Gastrocnemius medialis (tissue), 4 donors: ENCODE measurements around the gene SLC25A15. TPM values are rescaled to one million over a fixed set of nuclear protein-coding genes. Genes with fewer than 3 reads are reported as not detected.

Source experiments
- ATAC-seq, 2 donors: fragments of 150-250 bp; one replicate each; pipeline ENCODE4 v1.9.1; 2016
- DNase-seq, 2 donors: peaks; one replicate each; pipeline ENCODE4 v3.0.0-alpha.2; 2019
- H3K27ac ChIP-seq, 4 donors: fragments of 200-600 bp; sonication (generic); 1 replicate in 1 of 4; 2 replicates in 3 of 4; pipeline ENCODE4 v1.5.1; 2016 to 2018; ENCODE audit warnings: mild to moderate bottlenecking in 2 of 4, moderate library complexity in 1 of 4
- H3K27me3 ChIP-seq, 3 donors: fragments of 200-600 bp; sonication (generic) in 2 of 3; 1 replicate in 1 of 3; 2 replicates in 2 of 3; pipeline versions ENCODE4 v1.5.1 to v1.6.0; 2016 to 2019; ENCODE audit warnings: mild to moderate bottlenecking in 1 of 3, moderate library complexity in 1 of 3
- H3K36me3 ChIP-seq, 2 donors: fragments of 200-600 bp; sonication (generic) in 1 of 2; one replicate each; pipeline ENCODE4 v1.5.1; 2017 to 2018
- H3K4me1 ChIP-seq, 2 donors: fragments of 200-600 bp; sonication (generic) in 1 of 2; one replicate each; pipeline ENCODE4 v1.5.1; 2016 to 2017; ENCODE audit warnings: mild to moderate bottlenecking in 2 of 2
- H3K4me3 ChIP-seq, 4 donors: fragments of 200-600 bp; sonication (generic) in 3 of 4; 1 replicate in 1 of 4; 2 replicates in 3 of 4; pipeline ENCODE4 v1.5.1; 2016 to 2019; ENCODE audit warnings: mild to moderate bottlenecking in 2 of 4
- H3K9me3 ChIP-seq, 3 donors: fragments of 200-600 bp; sonication (generic) in 2 of 3; 1 replicate in 1 of 3; 2 replicates in 2 of 3; pipeline ENCODE4 v1.5.1; 2016 to 2019
- POLR2A ChIP-seq, 2 donors: fragments of 450-650 bp; IDR thresholded peaks; one replicate each; pipeline ENCODE4 v1.6.1; 2017; ENCODE audit warnings: antibody characterized with exemption in 2 of 2, mild to moderate bottlenecking in 2 of 2, moderate library complexity in 2 of 2
- in situ Hi-C, 4 donors: fragments of 200-750 bp; cut with MboI; loops; one replicate each; pipeline versions ENCODE4 v1.15.0 to v1.8.0; 2017; ENCODE audit warnings: low sequenced_read_pairs in 4 of 4
- intact Hi-C: fragments of 100-400 bp; cut with DNase I; formaldehyde crosslinking; loops from one replicate; pipeline ENCODE4 v1.15.1; 2023; ENCODE audit warnings: low total_unique reads
- total RNA-seq, 4 donors: library from RNA; depleted of rRNA; stranded (reverse); fragments of >200 nt; gene quantifications; one replicate each; pipeline versions ENCODE4 v1.1.0 to v1.2.3, GENCODE V29; 2016
- TF ChIP-seq, protein P1 (sequence below), 5 experiments: fragments of 450-650 bp in 3 of 5; fragments of 200-600 bp in 2 of 5; sonication (generic) in 2 of 5; IDR thresholded peaks in 4 of 5; conservative IDR thresholded peaks in 1 of 5; 1 replicate in 4 of 5; 2 replicates in 1 of 5; pipeline ENCODE4 v1.5.1; 2016 to 2019; ENCODE audit warnings: antibody characterized with exemption in 5 of 5, mild to moderate bottlenecking in 3 of 5, moderate library complexity in 3 of 5

Gene SLC25A15
- total RNA-seq, 4 donors from 2014 or later: 4.3 to 19.3 (median 11.0) TPM

GRCh38 chr13:40803316-40803715 is 13.9 kb downstream of the SLC25A15 start:
- DNase-seq (no peak), ATAC-seq (no peak)
- Histone ChIP-seq H3K36me3 (peaks cover 0 to 28% of the 10 kb centered on the region in 2 donors), H3K4me1 (no peaks in the 10 kb centered on the region), H3K4me3 (no peak overlapping the region), H3K27ac (no peak overlapping the region), H3K9me3 (no peaks in the 10 kb centered on the region), H3K27me3 (no peaks in the 10 kb centered on the region)
- in situ Hi-C loops: no loop called here
- TF ChIP-seq, protein P1, sequence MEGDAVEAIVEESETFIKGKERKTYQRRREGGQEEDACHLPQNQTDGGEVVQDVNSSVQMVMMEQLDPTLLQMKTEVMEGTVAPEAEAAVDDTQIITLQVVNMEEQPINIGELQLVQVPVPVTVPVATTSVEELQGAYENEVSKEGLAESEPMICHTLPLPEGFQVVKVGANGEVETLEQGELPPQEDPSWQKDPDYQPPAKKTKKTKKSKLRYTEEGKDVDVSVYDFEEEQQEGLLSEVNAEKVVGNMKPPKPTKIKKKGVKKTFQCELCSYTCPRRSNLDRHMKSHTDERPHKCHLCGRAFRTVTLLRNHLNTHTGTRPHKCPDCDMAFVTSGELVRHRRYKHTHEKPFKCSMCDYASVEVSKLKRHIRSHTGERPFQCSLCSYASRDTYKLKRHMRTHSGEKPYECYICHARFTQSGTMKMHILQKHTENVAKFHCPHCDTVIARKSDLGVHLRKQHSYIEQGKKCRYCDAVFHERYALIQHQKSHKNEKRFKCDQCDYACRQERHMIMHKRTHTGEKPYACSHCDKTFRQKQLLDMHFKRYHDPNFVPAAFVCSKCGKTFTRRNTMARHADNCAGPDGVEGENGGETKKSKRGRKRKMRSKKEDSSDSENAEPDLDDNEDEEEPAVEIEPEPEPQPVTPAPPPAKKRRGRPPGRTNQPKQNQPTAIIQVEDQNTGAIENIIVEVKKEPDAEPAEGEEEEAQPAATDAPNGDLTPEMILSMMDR (IDR thresholded peaks at IDR 0.05 in 4 of 5, conservative IDR thresholded peaks at IDR 0.05 in 1 of 5): no peak
- TF ChIP-seq POLR2A (IDR thresholded peaks at IDR 0.05): no peak
- intact Hi-C loops: no loop called here

DNA sequence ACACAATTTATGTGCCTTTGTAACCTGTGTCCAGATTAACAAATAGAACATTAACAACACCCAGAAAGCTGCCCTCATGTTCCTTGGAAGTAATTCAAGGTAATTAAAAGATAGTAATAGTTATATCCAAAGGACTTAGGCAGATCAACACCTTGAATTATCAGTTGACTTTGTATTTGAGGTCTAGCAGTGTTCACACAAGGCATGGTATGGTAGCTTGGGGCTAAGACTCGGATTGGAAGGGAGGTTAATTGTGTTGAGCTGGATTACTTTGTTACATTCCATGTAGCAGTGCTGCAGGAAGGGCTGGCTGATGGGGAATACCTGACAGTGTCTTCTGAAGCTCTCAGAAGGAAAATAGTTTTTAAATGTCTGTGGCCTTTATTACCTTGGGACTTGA is 16.8 kb downstream of the SLC25A15 start:
- H3K27me3 ChIP-seq: no peaks in the 10 kb centered on the region
- no peaks in the 10 kb centered on the region for H3K4me1 ChIP-seq
- H3K4me3 ChIP-seq: no peak overlapping the region
- DNase-seq: no peak
- intact Hi-C loops (no loop called here), in situ Hi-C loops (no loop called here)
- TF ChIP-seq POLR2A (IDR thresholded peaks at IDR 0.05): no peak
- TF ChIP-seq, protein P1 (IDR thresholded peaks at IDR 0.05 in 4 of 5, conservative IDR thresholded peaks at IDR 0.05 in 1 of 5): no peak
- no peak for ATAC-seq
- no peaks in the 10 kb centered on the region for H3K9me3 ChIP-seq
- no peak overlapping the region for H3K27ac ChIP-seq
- peaks cover 0 to 46% of the 10 kb centered on the region in 2 donors for H3K36me3 ChIP-seq

DNA sequence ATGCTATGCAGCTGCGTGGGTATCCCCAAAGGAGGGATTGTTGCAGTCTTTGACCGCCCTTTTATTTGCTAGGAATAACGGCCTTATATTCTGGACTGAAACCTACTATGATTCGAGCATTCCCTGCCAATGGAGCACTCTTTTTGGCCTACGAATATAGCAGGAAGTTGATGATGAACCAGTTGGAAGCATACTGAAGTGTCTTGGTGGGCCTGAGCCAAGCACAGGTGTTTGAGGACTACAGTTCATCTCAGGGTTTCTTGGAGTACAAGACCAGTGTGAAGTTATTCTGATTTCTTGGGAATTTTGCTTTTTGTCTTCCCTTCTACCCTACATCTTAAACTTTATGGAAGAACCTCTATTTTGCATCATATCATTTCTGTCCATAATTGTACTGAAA is 20.1 kb downstream of the SLC25A15 start:
- DNase-seq: no peak
- H3K9me3 ChIP-seq: no peaks in the 10 kb centered on the region
- no peaks in the 10 kb centered on the region for H3K4me1 ChIP-seq
- in situ Hi-C loops: no loop called here
- peaks cover 0 to 40% of the 10 kb centered on the region in 2 donors for H3K36me3 ChIP-seq
- H3K4me3 ChIP-seq: no peak overlapping the region
- no peaks in the 10 kb centered on the region for H3K27me3 ChIP-seq
- no peak overlapping the region for H3K27ac ChIP-seq
- intact Hi-C loops: no loop called here
- ATAC-seq: no peak
- TF ChIP-seq, protein P1 (IDR thresholded peaks at IDR 0.05 in 4 of 5, conservative IDR thresholded peaks at IDR 0.05 in 1 of 5): no peak
- no peak for TF ChIP-seq POLR2A (IDR thresholded peaks at IDR 0.05)

DNA sequence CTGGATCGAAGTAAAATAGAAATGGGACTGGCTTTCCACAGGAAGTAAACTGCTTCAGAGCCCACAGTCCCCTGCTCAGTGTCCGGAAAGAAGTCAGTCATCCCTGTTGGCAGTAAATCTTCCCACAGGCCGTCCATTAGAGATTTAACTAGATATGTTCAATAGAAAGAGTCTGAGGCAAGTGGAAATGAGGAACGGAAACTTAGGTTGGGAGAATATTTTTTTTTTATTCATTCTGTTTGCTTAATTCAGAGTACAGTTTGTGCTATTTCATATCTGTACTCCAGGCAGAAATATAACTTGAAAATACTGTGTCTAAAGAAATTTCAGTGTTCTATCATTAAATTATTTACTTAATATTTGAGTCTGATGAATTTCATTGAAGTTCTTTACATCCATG is 22.7 kb downstream of the SLC25A15 start:
- H3K9me3 ChIP-seq: no peaks in the 10 kb centered on the region
- H3K36me3 ChIP-seq: peaks cover 0 to 25% of the 10 kb centered on the region in 2 donors
- TF ChIP-seq POLR2A (IDR thresholded peaks at IDR 0.05): no peak
- TF ChIP-seq, protein P1 (IDR thresholded peaks at IDR 0.05 in 4 of 5, conservative IDR thresholded peaks at IDR 0.05 in 1 of 5): no peak
- no peak overlapping the region for H3K4me3 ChIP-seq
- DNase-seq: no peak
- intact Hi-C loops (no loop called here), in situ Hi-C loops (no loop called here)
- no peak overlapping the region for H3K27ac ChIP-seq
- no peaks in the 10 kb centered on the region for H3K27me3 ChIP-seq
- ATAC-seq: no peak
- H3K4me1 ChIP-seq: no peaks in the 10 kb centered on the region
